Lower leg skin (tissue), 3 donors: ENCODE results near the gene C2orf76.

ENCODE experiments used
- POLR2A ChIP-seq, 2 donors: fragments of 450-650 bp; IDR thresholded peaks; one replicate each; pipeline ENCODE4 v1.6.1; 2016 to 2017; ENCODE audit warnings: antibody characterized with exemption in 2 of 2, mild to moderate bottlenecking in 1 of 2, moderate library complexity in 1 of 2
- TF ChIP-seq, protein P1 (sequence below), 3 donors: fragments of 450-650 bp; IDR thresholded peaks; one replicate each; pipeline ENCODE4 v1.5.1; 2016; ENCODE audit warnings: antibody characterized with exemption in 3 of 3, mild to moderate bottlenecking in 3 of 3, moderate library complexity in 2 of 3

DNA sequence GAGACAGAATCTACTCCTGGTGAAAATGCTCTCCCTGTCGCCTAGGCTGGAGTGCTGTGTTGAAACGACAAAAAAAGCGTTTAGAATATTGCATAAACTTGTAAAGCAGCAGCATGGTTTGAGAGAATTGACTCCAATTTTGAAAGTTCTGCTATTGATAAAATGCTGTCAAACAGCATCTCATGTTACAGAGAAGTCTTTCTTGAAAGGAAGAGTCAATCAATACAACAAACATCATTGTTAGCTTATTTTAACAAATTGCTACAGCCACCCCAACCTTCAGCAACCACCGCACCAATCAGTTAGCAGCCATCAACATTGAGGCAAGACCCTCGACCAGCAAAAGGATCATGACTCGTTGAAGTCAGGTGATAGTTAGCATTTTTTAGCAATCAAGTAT is 6.9 kb downstream of the C2orf76 start:
- TF ChIP-seq POLR2A (IDR thresholded peaks at IDR 0.05) = no peak
- TF ChIP-seq, protein P1, sequence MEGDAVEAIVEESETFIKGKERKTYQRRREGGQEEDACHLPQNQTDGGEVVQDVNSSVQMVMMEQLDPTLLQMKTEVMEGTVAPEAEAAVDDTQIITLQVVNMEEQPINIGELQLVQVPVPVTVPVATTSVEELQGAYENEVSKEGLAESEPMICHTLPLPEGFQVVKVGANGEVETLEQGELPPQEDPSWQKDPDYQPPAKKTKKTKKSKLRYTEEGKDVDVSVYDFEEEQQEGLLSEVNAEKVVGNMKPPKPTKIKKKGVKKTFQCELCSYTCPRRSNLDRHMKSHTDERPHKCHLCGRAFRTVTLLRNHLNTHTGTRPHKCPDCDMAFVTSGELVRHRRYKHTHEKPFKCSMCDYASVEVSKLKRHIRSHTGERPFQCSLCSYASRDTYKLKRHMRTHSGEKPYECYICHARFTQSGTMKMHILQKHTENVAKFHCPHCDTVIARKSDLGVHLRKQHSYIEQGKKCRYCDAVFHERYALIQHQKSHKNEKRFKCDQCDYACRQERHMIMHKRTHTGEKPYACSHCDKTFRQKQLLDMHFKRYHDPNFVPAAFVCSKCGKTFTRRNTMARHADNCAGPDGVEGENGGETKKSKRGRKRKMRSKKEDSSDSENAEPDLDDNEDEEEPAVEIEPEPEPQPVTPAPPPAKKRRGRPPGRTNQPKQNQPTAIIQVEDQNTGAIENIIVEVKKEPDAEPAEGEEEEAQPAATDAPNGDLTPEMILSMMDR (IDR thresholded peaks at IDR 0.05) = no peak
